Kidney glomerular epithelial cell (primary cell): ENCODE results near the gene MAP3K10.
"Not testable (repeated sequence)": the region's sequence is repeated elsewhere in the genome, so short reads cannot be mapped to it uniquely, and the experiment has no call there.

ENCODE experiments used
- DNase-seq: peaks from one replicate; lab custom pipeline; 2025; lab: John Stamatoyannopoulos, UW

MAP3K10 gene

DNA sequence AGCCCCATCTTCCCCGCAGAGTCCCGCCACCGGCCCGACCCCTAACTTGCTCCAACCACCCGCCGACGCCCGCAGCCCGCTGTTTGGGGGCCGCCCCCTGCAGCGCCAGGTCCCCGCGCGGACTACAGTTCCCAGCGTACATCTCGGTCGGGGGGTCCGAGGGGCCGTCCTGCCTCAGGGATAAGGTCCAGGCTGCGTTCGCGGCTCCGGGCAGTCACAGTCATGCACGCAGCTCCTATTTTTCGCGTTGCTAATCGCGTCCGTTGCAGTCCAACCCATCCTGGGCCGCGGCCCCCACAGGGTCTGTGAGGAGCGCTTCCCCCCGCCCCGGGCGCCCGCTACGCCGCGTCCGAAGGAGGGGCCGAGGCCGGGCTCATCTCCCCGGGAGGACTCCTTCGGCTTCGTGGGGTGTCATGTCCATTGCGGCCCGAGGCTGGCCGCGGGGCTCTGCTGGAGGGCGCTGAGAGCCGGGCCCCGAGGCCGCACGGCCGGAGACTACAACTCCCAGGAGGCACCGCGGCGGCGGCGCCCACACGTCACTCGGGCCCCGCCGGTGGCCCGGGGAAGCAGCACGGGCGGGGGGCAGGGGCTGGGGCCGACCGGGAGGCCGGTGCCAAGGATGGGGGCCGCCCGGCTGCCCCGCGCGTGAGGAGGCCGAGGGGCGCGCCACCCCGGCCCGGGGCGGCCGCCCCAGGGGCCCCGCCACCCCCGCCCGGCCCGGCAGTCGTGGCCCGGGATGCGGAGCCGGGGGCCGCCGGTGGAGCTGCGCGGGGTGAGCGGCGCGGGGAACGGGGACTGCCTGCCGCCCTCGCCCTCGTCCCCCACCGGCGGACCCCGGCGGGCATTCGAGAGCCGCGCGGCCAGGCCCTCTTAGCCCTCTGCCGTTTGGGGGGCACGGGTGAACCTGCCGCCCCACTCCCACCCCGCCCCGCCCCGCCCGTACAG lies at the start of gene MAP3K10:
Gene MAP3K10 (plus strand): TSS at position 536 of the 945 bp plus-strand sequence. CDS start 606 bp downstream, outside the sequence.
- DNase-seq, result peak; percentile 62

DNA sequence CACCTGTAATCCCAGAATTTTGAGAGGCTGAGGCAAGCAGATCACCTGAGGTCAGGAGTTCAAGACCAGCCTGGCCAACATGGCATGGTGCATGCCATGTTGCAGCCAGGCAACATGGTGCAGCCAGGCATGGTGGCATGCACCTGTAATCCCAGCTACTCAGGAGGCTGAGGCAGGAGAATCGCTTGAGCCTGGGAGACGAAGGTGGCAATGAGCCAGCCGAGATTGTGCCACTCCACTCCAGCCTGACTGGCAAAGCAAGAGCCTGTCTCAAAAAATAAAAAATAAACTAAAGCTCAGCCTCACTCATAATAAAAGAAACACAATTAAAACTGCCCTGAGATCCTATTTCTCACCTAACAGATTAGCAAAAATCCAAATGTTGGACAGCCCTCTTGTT lies 49.7 kb upstream of the MAP3K10 start:
- no peak for DNase-seq

DNA sequence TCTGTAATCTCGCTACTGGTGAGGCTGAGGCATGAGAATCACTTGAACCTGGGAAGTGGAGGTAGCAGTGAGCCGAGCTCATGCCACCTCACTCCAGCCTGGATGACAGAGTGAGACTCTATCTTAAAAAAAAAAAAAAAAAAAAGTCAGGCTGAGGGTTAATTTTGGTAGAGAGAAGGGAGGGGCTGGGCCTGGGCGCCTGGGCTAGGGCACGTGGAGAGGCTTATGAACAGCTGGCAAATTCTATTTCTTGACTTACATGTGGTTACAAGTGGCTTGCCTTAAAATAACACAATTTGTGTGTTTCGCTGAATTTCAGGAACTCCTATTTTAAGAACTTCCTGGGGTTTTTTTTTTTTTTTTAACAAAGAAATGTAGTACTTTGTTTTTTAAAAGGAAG lies 47.6 kb upstream of the MAP3K10 start:
- no peak for DNase-seq

DNA sequence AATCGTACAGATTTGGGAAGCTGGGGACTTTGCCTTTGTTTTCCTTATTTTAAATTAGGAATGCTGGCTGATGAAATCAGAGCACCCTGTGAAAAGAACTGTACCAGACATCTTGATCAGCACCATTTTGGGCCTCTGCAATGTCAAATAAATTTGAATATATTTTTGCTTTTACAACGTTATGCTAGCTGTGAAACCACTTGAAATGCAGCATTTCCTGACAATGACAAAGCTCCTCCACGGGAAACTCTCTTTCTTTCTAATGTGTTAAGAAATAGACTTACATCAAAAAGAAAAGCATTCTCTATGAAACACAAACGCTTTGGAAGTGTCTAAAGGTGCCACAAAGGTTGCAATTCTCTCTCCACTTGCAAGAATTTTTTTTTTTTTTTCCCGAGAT lies 47.1 kb upstream of the MAP3K10 start:
- no peak for DNase-seq

DNA sequence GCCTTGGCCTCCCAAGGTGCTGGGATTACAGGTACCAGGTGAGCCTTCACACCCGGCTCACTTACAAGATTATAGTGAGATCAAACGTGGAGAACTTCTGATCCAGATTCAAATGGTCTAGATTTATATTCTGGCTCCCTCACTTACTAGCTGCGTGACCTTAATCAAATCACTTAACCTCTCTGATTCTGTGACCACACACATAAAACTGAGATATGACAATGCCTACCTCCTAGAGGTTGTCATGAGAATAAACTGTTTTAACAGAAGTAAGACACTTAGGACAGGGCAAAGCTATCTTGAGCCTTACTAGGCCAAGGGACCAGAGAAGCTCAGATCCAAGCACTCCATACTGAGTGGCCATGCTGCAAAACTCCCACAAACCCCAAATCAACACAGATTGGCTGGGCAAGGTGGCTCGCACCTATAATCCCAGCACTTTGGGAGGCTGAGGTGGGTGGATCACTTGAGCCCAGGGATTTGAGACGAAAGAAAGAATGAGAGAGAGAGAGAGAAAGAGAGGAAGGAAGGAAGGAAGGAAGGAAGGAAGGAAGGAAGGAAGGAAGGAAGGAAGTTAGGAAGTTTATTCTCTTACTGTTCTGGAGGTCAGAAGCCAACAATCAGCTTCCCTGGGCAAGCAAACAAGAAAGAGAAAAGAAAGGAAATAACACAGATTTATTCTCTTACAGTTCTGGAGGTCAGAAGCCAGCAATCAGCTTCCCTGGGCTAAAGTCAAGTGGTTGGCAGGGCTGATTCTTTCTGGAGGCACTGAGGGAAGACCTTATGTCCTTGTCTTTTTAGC lies 46.1 kb upstream of the MAP3K10 start:
- no peak for DNase-seq

DNA sequence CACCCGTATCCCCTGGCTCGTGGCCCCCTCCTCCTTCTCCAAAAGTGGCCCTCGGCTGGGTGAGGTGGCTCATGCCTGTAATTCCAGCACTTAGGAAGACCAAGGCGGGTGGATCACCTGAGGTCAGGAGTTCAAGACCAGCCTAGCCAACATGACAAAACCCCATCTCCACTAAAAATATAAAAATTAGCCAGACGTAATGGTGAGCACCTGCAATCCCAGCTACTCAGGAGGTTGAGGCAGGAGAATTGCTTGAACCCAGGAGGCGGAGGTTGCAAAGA lies 45.5 kb upstream of the MAP3K10 start:
- DNase-seq, result not testable (repeated sequence)

DNA sequence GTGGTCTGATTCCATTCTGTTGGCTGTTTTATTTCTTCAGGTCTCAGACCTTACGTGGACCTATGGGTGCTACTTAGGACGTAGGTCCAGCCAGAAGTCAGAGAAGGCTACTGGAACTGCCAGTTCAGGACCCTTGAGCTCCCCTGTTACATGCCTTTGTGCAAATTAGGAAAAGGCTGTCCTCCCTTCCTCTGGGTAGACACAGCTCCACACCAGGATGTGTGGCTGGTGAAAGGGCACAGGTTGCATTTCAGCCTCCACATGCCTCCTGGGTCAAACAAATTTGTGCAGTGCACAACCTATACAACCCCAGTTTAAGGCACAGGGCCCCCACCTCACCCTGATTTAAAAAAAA lies 43.9 kb upstream of the MAP3K10 start:
- no peak for DNase-seq

DNA sequence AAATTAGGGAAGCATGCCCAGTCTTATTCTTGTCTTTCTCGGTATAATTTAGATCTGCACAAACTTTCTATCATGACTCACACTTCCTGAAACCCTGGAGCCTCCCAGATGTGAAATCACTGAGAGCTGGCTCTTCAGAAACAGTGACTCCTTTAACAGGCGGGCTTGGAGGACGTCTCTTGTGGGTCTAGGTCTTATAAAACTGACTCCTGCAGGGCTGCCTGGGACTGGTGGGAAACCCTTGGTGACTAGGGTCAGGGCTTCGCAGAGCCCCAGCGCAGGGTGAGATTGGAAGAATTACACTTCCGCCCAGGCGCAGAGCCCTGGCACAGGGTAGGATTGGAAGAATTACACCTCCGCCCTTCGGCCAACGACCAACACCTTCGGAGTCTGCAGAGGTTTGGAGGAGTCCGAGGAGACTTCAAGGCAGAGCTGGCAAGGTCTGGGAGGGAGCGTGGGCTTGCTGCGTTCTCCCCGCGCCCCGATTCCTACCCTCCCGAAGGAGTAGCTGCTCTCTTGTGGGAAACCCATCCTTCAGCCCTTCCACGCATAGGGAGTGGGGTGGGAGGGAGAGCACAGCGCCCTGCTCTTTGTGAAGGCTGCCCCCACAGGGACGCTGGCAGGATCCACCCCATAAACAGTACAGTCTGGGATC lies 43.4 kb upstream of the MAP3K10 start:
- DNase-seq, result peak; percentile 15

DNA sequence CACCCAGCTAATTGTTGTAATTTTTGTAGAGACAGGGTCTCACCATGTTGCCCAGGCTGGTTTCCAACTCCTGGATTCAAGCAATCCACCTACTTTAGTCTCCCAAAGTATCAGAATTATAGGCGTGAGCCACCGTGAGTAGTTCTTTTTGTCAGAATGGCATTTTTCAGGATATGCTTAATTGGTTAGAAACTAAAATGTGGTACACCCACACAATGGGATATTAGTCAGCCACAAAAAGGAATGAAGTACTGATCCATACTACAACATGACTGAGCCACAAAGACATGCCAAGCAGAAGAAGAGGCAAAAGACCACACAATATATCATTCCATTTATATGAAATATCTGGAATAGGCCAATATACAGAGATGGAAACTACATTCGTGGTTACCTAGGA lies 41.7 kb upstream of the MAP3K10 start:
- DNase-seq, result no peak

DNA sequence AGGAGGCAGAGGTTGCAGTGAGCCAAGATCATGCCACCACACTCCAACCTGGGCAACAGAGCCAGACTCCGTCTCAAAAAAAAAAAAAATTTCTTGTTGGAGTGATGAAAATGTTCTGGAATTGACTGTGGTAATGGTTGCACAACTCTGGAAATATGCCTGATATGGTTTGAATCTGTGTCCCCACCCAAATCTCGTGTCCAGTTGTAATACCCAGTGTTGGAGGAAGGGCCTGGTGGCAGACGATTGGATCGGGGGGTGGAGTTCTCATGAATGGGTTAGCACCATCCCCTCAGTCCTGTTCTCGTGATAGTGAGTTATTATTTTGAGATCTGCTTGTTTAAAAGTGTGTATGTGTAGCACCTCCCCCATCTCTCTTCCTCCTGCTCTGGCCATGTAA lies 41.1 kb upstream of the MAP3K10 start:
- DNase-seq, result no peak

DNA sequence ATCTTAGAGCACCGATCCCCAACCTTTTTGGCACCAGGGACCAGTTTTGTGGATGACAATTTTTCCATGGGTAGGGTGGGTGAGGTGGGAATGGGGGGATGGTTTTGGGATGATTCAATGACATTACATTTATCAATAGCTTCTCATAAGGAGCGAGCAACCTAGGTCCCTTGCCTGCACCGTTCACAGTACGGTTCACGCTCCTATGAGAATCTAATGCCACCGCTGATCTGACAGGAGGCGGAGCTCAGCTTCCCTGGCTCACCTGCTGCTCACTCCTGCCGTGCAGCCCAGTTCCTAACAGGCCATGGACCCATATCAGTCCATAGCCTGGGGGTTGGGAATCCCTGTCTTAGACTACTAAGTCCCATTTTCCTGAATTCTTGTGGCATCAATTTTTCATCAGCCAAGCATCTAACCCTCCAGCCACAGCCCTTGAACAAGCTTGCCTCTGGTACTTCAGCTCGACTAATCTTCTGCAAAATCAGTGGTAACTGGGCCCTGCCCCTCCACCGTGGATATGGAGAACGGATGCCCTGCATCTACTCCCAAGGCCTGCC lies 37.0 kb upstream of the MAP3K10 start:
- no peak for DNase-seq

DNA sequence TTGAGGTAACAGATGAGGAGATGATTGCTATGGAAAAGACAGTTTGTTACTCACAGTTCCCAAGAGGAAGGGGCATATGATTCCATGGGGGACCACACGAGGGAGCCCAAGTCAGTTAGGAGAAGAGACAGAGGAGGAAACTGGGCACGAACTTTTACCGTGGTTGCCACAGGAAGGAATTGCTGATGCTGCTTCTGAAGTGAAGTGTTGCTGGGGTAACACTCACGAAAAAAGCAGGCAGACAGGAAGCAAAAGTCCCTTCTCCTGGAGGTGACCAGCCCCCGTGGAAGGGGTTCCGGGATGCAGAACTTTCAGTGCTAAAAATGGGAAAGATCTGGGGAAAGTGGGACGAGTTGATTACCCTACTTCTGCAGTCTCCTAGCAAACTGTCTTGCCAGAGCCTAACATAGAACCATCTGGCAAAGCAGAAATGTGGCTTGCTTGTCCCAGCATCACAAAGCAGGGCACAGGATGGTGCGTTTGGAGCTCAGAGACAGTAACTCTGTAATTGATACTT lies 35.4 kb upstream of the MAP3K10 start:
- no peak for DNase-seq

DNA sequence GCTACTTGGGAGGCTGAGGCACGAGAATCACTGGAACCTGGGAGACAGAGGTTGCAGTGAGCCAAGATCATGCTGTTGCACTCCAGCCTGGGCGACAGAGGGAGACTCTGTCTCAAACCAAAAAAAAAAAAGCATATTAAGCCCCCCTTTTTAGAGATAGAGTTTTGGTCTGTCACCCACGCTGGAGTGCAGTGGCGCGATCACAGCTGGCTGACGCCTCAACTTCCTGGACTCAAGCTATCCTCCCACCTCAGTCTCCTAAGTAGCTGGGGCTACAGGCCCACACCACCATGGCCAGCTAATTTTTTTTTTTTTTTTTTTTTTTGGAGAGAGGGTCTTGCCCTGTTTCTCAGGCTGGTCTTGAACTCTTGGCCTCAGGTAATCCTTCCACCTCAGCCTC lies 34.2 kb upstream of the MAP3K10 start:
- DNase-seq, result no peak

DNA sequence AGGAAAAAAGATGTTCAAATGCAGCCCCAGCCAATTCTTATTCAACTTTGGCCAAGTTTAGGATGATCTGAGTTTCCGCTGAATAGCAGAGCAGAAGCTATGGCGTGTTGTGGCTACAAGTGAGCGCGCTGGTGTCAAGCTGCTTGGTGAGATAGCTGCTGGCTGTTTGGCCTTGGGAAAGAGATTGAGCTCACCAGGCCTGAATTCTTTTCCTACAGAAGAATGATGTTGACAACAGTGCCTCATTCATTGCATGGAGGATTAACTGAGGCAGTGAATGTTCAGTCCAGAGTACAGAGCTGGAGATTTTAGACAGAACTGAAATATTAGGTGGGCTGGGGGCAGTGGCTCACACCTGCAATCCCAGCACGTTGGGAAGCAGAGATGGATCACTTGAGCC lies 31.5 kb upstream of the MAP3K10 start:
- no peak for DNase-seq

DNA sequence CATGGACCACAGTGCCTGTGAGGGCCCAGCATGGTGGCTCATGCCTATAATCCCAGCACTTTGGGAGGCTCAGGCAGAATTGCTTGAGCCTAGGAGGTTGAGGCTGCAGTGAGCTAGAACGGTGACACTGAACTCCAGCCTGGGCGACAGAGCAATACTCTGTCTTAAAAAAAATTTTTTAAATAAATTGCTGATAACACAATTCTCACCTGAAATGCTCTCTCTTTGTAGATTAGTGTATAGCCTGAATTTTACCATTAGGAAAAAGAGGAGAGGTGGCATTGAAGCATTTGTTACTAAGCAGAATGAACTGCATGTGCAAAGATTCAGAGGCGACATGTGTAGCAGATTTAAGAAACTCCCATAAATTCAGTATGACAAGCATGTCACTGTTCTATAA lies 29.1 kb upstream of the MAP3K10 start:
- DNase-seq, result no peak

DNA sequence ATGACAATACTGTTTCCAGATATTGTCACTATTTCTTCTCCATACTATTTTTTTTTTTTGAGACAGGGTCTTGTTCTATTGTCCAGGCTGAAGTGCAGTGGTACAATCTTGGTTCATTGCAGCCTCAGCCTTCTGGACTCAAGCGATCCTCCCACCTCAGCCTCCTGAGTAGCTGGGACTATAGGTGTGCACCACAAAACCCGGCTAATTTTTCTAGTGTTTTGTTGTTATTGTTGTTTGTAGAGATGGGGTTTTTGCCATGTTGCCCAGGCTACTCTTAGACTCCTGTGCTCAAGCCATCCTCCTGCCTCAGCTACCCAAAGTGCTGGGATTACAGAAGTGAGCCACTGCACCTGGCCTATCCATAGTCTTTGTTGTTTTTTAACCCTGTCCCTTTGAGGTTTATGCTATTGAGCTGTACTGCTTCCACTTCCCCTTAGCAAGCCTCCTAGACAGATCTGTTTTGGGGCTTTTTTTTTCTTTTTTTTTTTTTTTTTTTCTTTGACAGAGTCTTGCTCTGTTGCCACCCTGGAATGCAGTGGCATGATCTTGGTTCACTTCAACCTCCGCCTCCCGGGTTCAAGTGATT lies 27.6 kb upstream of the MAP3K10 start:
- no peak for DNase-seq

DNA sequence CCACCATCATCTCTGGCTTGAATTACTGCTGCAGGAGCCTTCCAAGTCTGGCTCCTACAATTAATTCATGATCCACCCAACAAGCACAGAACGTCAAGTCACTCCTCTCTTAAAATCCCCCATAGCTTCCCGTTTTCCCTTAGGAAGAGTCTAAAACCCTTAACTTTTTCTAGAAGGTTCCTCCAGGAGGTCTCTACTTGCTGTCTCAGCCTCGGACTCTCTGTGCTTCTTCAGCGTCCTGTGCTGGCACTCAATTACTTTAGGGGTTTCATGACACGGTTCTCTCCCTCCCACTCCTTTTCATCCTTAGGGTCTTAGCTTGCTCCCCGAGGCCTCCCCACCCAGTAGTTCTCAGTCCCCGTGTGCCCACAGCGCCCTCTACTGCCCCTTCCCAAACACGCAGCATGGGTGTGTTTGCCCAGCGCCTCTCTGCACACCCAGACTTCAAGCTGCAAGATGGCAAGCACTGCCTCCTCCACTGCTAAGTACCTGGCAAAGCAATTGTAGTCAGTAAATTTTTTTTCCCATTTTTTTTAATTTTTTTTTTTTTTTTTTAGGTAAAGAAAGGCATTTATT lies 25.8 kb upstream of the MAP3K10 start:
- DNase-seq, result no peak

DNA sequence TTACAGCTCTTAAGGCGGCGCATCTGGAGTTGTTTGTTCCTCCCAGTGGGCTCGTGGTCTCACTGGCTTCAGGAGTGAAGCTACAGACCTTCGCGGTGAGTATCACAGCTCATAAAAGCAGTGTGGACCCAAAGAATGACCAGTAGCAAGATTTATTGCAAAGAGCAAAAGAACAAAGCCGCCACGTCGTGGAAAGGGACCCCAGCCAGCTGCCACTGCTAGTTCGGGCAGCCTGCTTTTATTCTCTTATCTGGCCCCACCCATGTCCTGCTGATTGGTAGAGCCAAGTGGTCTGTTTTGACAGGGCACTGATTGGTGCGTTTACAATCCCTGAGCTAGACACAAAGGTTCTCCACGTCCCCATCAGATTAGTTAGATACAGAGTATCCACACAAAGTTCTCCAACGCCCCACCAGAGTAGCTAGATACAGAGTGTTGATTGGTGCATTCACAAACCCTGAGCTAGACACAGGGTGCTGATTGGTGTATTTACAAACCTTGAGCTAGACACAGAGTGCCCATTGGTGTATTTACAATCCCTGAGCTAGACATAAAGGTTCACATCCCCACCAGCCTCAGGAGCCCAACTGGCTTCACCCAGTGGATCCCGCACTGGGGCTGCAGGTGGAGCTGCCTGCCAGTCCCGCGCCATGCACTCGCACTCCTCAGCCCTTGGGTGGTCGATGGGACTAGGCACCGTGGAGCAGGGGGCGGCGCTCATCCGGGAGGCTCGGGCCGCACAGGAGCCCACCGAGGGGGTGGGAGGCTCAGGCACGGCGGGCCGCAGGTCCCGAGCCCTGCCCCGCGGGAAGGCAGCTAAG lies 21.5 kb upstream of the MAP3K10 start:
- not testable (repeated sequence) for DNase-seq

DNA sequence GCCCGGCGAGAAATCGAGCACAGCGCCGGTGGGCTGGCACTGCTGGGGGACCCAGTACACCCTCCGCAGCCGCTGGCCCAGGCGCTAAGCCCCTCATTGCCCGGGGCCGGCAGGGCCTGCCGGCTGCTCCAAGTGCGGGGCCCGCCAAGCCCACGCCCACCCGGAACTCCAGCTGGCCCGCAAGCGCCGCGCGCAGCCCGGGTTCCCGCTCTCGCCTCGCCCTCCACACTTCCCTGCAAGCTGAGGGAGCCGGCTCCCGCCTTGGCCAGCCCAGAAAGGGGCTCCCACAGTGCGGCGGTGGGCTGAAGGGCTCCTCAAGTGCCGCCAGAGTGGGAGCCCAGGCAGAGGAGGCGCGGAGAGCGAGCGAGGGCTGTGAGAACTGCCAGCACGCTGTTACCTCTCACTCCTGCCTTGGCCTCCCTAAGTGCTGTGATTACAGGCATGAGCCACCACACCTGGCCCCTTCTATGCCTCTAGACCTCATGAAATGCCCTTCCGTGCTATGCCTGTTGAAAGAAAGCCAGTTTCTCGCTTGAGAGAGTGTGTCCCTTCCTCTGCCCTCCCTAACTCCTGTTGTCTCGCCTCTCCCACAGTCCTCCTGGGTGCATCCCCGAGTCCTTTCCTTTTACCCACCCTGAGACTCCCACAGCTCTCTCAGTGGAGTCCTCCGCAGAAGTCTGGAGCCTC lies 20.8 kb upstream of the MAP3K10 start:
- DNase-seq, result not testable (repeated sequence)

DNA sequence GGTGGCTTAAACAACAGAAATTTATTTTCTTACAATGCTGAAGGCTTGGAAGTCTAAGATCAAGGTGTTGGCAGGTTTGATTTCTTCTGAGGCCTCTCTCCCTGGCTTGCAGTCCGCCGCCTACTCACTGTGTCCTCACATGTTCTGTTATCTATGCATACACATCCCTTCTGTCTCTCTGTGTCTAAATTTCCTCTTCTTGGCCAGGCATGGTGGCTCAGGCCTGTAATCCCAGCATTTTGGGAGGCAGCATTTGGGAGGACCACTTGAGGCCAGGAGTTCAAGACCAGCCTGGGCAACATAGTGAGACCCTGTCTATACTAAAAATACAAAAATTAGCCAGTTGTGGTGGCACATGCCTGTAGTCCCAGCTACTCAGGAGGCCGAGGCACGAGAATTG lies 19.9 kb upstream of the MAP3K10 start:
- DNase-seq, result not testable (repeated sequence)
